Mucosa of stomach (tissue), 1 donor: Measurements from ENCODE around the gene PTER.

Source experiments
- H3K27me3 ChIP-seq: one replicate; pipeline ENCODE4 v1.7.0; 2013; ENCODE audit warnings: mild to moderate bottlenecking, low read length; ENCODE audit not compliant: control insufficient read depth, insufficient read depth
- H3K36me3 ChIP-seq: one replicate; pipeline ENCODE4 v1.7.0; 2013; ENCODE audit warnings: low read length; ENCODE audit not compliant: control insufficient read depth, insufficient read depth
- H3K4me1 ChIP-seq: one replicate; pipeline ENCODE4 v1.7.0; 2013; ENCODE audit warnings: mild to moderate bottlenecking, low read length; ENCODE audit not compliant: control insufficient read depth, insufficient read depth
- H3K4me3 ChIP-seq: one replicate; pipeline ENCODE4 v1.7.0; 2013; ENCODE audit warnings: low read length
- H3K9ac ChIP-seq: one replicate; pipeline ENCODE4 v1.7.0; 2013; ENCODE audit warnings: mild to moderate bottlenecking, low read length, moderate library complexity
- H3K9me3 ChIP-seq: one replicate; pipeline ENCODE4 v1.7.0; 2013; ENCODE audit warnings: mild to moderate bottlenecking, low read length, moderate library complexity; ENCODE audit not compliant: control insufficient read depth
- donor health status: Pancreatic carcinoma.

PTER gene

DNA sequence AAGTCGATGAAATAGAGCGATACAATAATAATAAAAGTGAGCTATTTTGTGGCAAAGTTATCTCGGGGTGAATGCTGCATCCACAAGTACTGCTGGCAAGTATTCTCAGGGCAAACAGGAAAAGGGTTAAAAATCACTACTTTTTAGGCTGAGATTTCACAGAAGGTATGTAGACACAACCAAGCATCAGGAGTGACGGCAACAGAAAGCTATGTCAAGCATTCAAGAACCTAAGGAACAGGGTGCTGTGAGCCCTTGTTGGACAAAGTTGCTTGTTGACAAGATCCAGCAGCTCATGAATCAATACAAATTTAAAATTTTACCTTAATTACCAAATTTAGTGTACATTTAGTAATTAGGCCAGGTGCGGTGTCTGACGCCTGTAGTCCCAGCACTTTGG lies 126.1 kb downstream of the PTER start:
- Histone ChIP-seq H3K4me3 (no peak overlapping the region), H3K36me3 (no peaks in the 10 kb centered on the region), H3K4me1 (no peaks in the 10 kb centered on the region), H3K27me3 (no peaks in the 10 kb centered on the region), H3K9ac (no peak overlapping the region), H3K9me3 (no peaks in the 10 kb centered on the region)
